Endothelial cell of umbilical vein (primary cell): ENCODE data around the gene XIRP1.

Experiments
- EZH2 ChIP-seq: IDR thresholded peaks from 2 replicates; pipeline ENCODE4 v1.6.1; 2012; ENCODE audit warnings: borderline replicate concordance, low read depth, mild to moderate bottlenecking, moderate library complexity, low read length, inconsistent platforms; ENCODE audit not compliant: severe bottlenecking
- FOS ChIP-seq: IDR thresholded peaks from 2 replicates; pipeline ENCODE4 v1.6.1; 2011; ENCODE audit warnings: mild to moderate bottlenecking, low read length, moderate library complexity, borderline replicate concordance; ENCODE audit not compliant: insufficient read depth
- GATA2 ChIP-seq: IDR thresholded peaks from 2 replicates; pipeline ENCODE4 v1.7.0; 2011; ENCODE audit warnings: low read depth, mild to moderate bottlenecking, moderate library complexity, mixed read lengths, low read length; ENCODE audit not compliant: insufficient read length, insufficient read depth
- JUN ChIP-seq: IDR thresholded peaks from 2 replicates; pipeline ENCODE4 v1.6.1; 2011; ENCODE audit warnings: borderline replicate concordance, low read depth; ENCODE audit not compliant: insufficient read length, insufficient read depth
- MYC ChIP-seq: IDR thresholded peaks from one replicate; pipeline ENCODE4 v1.6.1; 2011; ENCODE audit warnings: mild to moderate bottlenecking, low read depth, low read length
- POLR2A ChIP-seq: IDR thresholded peaks from 2 replicates; pipeline ENCODE4 v1.6.1; 2012; ENCODE audit warnings: low read depth, mild to moderate bottlenecking, control low read depth, low read length
- POLR2AphosphoS5 ChIP-seq: IDR thresholded peaks from 2 replicates; pipeline ENCODE4 v1.6.1; 2012; ENCODE audit warnings: low read depth, mild to moderate bottlenecking, control low read depth, low read length, moderate library complexity; ENCODE audit not compliant: insufficient read depth
- TF ChIP-seq, protein P1 (sequence below), 2 donors: IDR thresholded peaks; 1 replicate in 1 of 2; 2 replicates in 1 of 2; pipeline ENCODE4 v1.5.1; 2011; ENCODE audit warnings: low read length in 2 of 2, mild to moderate bottlenecking in 2 of 2, moderate library complexity in 2 of 2, control low read depth in 1 of 2, inconsistent platforms in 1 of 2, low read depth in 1 of 2; ENCODE audit not compliant: insufficient read depth in 1 of 2; ENCODE audit errors: extremely low read depth in 1 of 2
- TF ChIP-seq, protein P2 (sequence below): IDR thresholded peaks from 2 replicates; pipeline ENCODE4 v1.6.1; 2011; ENCODE audit not compliant: insufficient read depth, insufficient read length

DNA sequence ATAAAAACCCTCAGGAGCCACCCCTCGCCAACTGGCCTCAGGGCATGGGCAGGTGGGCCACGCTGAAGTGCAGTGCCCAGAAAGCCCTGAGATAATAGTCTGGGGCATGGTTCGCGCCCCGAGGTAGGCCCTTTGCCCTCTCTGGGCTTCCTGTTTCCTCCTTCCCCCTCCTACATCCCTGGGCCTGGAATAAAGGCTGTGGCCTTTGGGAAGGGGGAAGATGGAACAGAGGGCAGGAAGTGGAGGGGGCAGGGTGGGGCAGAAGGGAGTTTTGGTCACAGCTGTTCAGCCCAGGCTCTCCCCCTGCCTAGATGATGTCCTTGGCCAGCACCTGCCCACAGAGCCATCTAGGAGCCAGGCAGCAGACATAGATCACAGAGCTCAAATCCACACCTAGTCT is 50.3 kb downstream of the XIRP1 start:
- TF ChIP-seq POLR2A (no peak), MYC (no peak), GATA2 (no peak), EZH2 (no peak), JUN (no peak), POLR2AphosphoS5 (no peak), FOS (no peak)
- TF ChIP-seq, protein P1, sequence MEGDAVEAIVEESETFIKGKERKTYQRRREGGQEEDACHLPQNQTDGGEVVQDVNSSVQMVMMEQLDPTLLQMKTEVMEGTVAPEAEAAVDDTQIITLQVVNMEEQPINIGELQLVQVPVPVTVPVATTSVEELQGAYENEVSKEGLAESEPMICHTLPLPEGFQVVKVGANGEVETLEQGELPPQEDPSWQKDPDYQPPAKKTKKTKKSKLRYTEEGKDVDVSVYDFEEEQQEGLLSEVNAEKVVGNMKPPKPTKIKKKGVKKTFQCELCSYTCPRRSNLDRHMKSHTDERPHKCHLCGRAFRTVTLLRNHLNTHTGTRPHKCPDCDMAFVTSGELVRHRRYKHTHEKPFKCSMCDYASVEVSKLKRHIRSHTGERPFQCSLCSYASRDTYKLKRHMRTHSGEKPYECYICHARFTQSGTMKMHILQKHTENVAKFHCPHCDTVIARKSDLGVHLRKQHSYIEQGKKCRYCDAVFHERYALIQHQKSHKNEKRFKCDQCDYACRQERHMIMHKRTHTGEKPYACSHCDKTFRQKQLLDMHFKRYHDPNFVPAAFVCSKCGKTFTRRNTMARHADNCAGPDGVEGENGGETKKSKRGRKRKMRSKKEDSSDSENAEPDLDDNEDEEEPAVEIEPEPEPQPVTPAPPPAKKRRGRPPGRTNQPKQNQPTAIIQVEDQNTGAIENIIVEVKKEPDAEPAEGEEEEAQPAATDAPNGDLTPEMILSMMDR (IDR thresholded peaks at IDR 0.05; ENCODE audit: extremely low read depth in 1 of 2, insufficient read depth in 1 of 2, low read depth in 1 of 2, low read length in 2 of 2): no peak
- TF ChIP-seq, protein P2, sequence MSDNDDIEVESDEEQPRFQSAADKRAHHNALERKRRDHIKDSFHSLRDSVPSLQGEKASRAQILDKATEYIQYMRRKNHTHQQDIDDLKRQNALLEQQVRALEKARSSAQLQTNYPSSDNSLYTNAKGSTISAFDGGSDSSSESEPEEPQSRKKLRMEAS: no peak
